Uterus (tissue), 2 donors: ENCODE measurements around the gene MCU.

Experiments used
- POLR2A ChIP-seq, 2 donors: fragments of 450-650 bp; IDR thresholded peaks; one replicate each; pipeline ENCODE4 v1.6.1; 2016; ENCODE audit warnings: antibody characterized with exemption in 2 of 2, mild to moderate bottlenecking in 1 of 2, moderate library complexity in 1 of 2
- TF ChIP-seq, protein P1 (sequence below), 4 experiments: fragments of 200-600 bp in 2 of 4; fragments of 450-650 bp in 2 of 4; sonication (generic) in 2 of 4; IDR thresholded peaks; one replicate each; pipeline ENCODE4 v1.5.1; 2016 to 2019; ENCODE audit warnings: antibody characterized with exemption in 4 of 4, mild to moderate bottlenecking in 2 of 4, moderate library complexity in 1 of 4

GRCh38 chr10:72719941-72720592 is 28.1 kb downstream of the MCU start:
- TF ChIP-seq, protein P1, sequence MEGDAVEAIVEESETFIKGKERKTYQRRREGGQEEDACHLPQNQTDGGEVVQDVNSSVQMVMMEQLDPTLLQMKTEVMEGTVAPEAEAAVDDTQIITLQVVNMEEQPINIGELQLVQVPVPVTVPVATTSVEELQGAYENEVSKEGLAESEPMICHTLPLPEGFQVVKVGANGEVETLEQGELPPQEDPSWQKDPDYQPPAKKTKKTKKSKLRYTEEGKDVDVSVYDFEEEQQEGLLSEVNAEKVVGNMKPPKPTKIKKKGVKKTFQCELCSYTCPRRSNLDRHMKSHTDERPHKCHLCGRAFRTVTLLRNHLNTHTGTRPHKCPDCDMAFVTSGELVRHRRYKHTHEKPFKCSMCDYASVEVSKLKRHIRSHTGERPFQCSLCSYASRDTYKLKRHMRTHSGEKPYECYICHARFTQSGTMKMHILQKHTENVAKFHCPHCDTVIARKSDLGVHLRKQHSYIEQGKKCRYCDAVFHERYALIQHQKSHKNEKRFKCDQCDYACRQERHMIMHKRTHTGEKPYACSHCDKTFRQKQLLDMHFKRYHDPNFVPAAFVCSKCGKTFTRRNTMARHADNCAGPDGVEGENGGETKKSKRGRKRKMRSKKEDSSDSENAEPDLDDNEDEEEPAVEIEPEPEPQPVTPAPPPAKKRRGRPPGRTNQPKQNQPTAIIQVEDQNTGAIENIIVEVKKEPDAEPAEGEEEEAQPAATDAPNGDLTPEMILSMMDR (IDR thresholded peaks at IDR 0.05), result no peak
- TF ChIP-seq POLR2A (IDR thresholded peaks at IDR 0.05), result no peak
